IMR-90 (cell line): ENCODE measurements around the gene CDC26. TPM values are rescaled to one million over a fixed set of nuclear protein-coding genes. Genes with fewer than 3 reads are reported as not detected.
A peak's percentile ranks its signal among the peaks of the same experiment; 100 is the strongest.

ENCODE experiments used
- ATAC-seq: fragments of 200-7000 bp; cut with Tn5 transposase; 2 replicates; pipeline ENCODE4 v1.9.1; 2020; ENCODE audit warnings: low read depth, mild to moderate bottlenecking, moderate library complexity
- BruUV-seq: library from RNA; stranded (reverse); fragments of 400-500 nt; replicated peaks from 2 replicates; lab custom pipeline; 2021; lab: Mats Ljungman, UMichigan
- CTCF ChIA-PET: fragments of 300-600 bp; formaldehyde crosslinking; extraction: SDS; loops from one replicate; lab custom pipeline; 2021; ENCODE audit warnings: antibody characterized with exemption; lab: Yijun Ruan, JAX
- POLR2A ChIA-PET: fragments of 300-600 bp; sonication (Branson Sonifier 250); formaldehyde crosslinking; loops from one replicate; lab custom pipeline; 2022; ENCODE audit warnings: antibody characterized with exemption; ENCODE audit not compliant: unreplicated experiment; lab: Charles Lee
- DNase-seq: peaks from one replicate; pipeline ENCODE4 v3.0.0; 2013
- H2AFZ ChIP-seq: replicated peaks from 2 replicates; pipeline ENCODE3; 2013; ENCODE audit warnings: low read length, mild to moderate bottlenecking; ENCODE audit not compliant: poor library complexity
- H2AK5ac ChIP-seq: 2 replicates; pipeline ENCODE4 v1.6.1; 2013; ENCODE audit warnings: low read depth, low read length, inconsistent platforms
- H2AK9ac ChIP-seq: replicated peaks from 2 replicates; pipeline ENCODE3; 2013; ENCODE audit warnings: mild to moderate bottlenecking, low read depth, low read length, moderate library complexity; ENCODE audit not compliant: poor library complexity
- H2BK120ac ChIP-seq: 2 replicates; pipeline ENCODE4 v1.6.1; 2013; ENCODE audit warnings: low read depth, low read length, inconsistent platforms
- H2BK15ac ChIP-seq: 3 replicates; pipeline ENCODE4 v1.6.1; 2013; ENCODE audit warnings: low read depth, low read length, inconsistent platforms
- H2BK20ac ChIP-seq: 2 replicates; pipeline ENCODE4 v1.6.1; 2013; ENCODE audit warnings: low read depth, mild to moderate bottlenecking, inconsistent platforms, low read length, moderate library complexity
- H2BK5ac ChIP-seq: 2 replicates; pipeline ENCODE4 v1.6.1; 2013; ENCODE audit warnings: mild to moderate bottlenecking, low read depth, low read length, inconsistent platforms; ENCODE audit not compliant: poor library complexity, severe bottlenecking
- H3K14ac ChIP-seq: replicated peaks from 2 replicates; pipeline ENCODE4 v1.6.1; 2013; ENCODE audit warnings: low read depth, low read length, inconsistent platforms
- H3K18ac ChIP-seq: 2 replicates; pipeline ENCODE4 v1.6.1; 2013; ENCODE audit warnings: low read depth, low read length, control low read depth
- H3K23ac ChIP-seq: 2 replicates; pipeline ENCODE4 v1.6.1; 2013; ENCODE audit warnings: low read depth, low read length, inconsistent platforms
- H3K27ac ChIP-seq: 2 replicates; pipeline ENCODE4 v1.5.1; 2013; ENCODE audit warnings: mild to moderate bottlenecking, control low read depth, low read length; ENCODE audit not compliant: insufficient read depth
- H3K27me3 ChIP-seq: 2 replicates; pipeline ENCODE4 v1.6.1; 2013; ENCODE audit warnings: low read length; ENCODE audit not compliant: control insufficient read depth, insufficient read depth
- H3K36me3 ChIP-seq: 2 replicates; pipeline ENCODE4 v1.6.1; 2013; ENCODE audit warnings: low read length, mixed read lengths; ENCODE audit not compliant: control insufficient read depth, insufficient read depth
- H3K4ac ChIP-seq: 2 replicates; pipeline ENCODE4 v1.6.1; 2013; ENCODE audit warnings: low read depth, low read length, inconsistent platforms
- H3K4me1 ChIP-seq: 2 replicates; pipeline ENCODE4 v1.6.1; 2013; ENCODE audit warnings: low read length, mixed read lengths; ENCODE audit not compliant: control insufficient read depth, insufficient read depth
- H3K4me2 ChIP-seq: 2 replicates; pipeline ENCODE4 v1.6.1; 2013; ENCODE audit warnings: low read depth, mild to moderate bottlenecking, control low read depth, low read length, moderate library complexity
- H3K4me3 ChIP-seq: 2 replicates; pipeline ENCODE4 v1.5.1; 2013; ENCODE audit warnings: low read depth, mild to moderate bottlenecking, control low read depth, low read length, moderate library complexity; ENCODE audit not compliant: insufficient read depth
- H3K56ac ChIP-seq: 2 replicates; pipeline ENCODE4 v1.6.1; 2013; ENCODE audit warnings: low read length, inconsistent platforms; ENCODE audit not compliant: insufficient read depth; ENCODE audit errors: extremely low read depth
- H3K79me1 ChIP-seq, 2 experiments: 2 replicates each; pipeline ENCODE4 v1.6.1; 2013; ENCODE audit warnings: low read length in 2 of 2, inconsistent platforms in 1 of 2, low read depth in 1 of 2
- H3K9ac ChIP-seq: 2 replicates; pipeline ENCODE4 v1.6.1; 2013; ENCODE audit warnings: low read depth, low read length, control low read depth
- H3K9me1 ChIP-seq: 2 replicates; pipeline ENCODE4 v1.6.1; 2013; ENCODE audit warnings: low read length, inconsistent platforms; ENCODE audit not compliant: insufficient read depth
- H3K9me3 ChIP-seq: 2 replicates; pipeline ENCODE4 v1.6.1; 2013; ENCODE audit warnings: low read length; ENCODE audit not compliant: control insufficient read depth, insufficient read depth
- H4K20me1 ChIP-seq: 2 replicates; pipeline ENCODE4 v1.6.1; 2013; ENCODE audit warnings: low read length, inconsistent platforms; ENCODE audit not compliant: insufficient read depth
- H4K5ac ChIP-seq: 2 replicates; pipeline ENCODE4 v1.6.1; 2013; ENCODE audit warnings: mild to moderate bottlenecking, low read depth, low read length, control low read depth
- H4K8ac ChIP-seq, 2 experiments: 2 replicates each; pipeline ENCODE4 v1.6.1; 2013; ENCODE audit warnings: low read depth in 2 of 2, low read length in 2 of 2, control low read depth in 1 of 2, inconsistent platforms in 1 of 2
- H4K91ac ChIP-seq: 2 replicates; pipeline ENCODE4 v1.6.1; 2013; ENCODE audit warnings: low read depth, low read length, inconsistent platforms; ENCODE audit not compliant: insufficient read depth
- BHLHE40 ChIP-seq: fragments of 150-350 bp; IDR thresholded peaks from 2 replicates; pipeline ENCODE4 v1.6.1; 2016; ENCODE audit warnings: mild to moderate bottlenecking, low read depth, low read length
- CEBPB ChIP-seq: IDR thresholded peaks from 2 replicates; pipeline ENCODE4 v1.6.1; 2012; ENCODE audit warnings: low read depth, low read length, improper control_type of control experiment
- CHD1 ChIP-seq: IDR thresholded peaks from 2 replicates; pipeline ENCODE4 v1.6.1; 2012; ENCODE audit warnings: low read depth, low read length, improper control_type of control experiment
- FOS ChIP-seq: fragments of 150-350 bp; IDR thresholded peaks from 2 replicates; pipeline ENCODE4 v1.6.1; 2016; ENCODE audit warnings: low read depth, low read length
- MAFK ChIP-seq: IDR thresholded peaks from 2 replicates; pipeline ENCODE4 v1.6.1; 2012; ENCODE audit warnings: low read depth, low read length, improper control_type of control experiment
- MAZ ChIP-seq: IDR thresholded peaks from 2 replicates; pipeline ENCODE4 v1.6.1; 2012; ENCODE audit warnings: low read depth, mild to moderate bottlenecking, low read length, improper control_type of control experiment, moderate library complexity, borderline replicate concordance
- MXI1 ChIP-seq: IDR thresholded peaks from 2 replicates; pipeline ENCODE4 v1.6.1; 2012; ENCODE audit warnings: low read depth, mild to moderate bottlenecking, low read length, moderate library complexity, borderline replicate concordance
- NFE2L2 ChIP-seq: fragments of 150-350 bp; IDR thresholded peaks from 2 replicates; pipeline ENCODE4 v1.6.1; 2016; ENCODE audit warnings: low read depth, mild to moderate bottlenecking, low read length
- POLR2A ChIP-seq: IDR thresholded peaks from 2 replicates; pipeline ENCODE4 v1.6.1; 2012; ENCODE audit warnings: mild to moderate bottlenecking, low read depth, low read length
- RAD21 ChIP-seq: IDR thresholded peaks from 2 replicates; pipeline ENCODE4 v1.6.1; 2012; ENCODE audit warnings: low read length, improper control_type of control experiment
- RCOR1 ChIP-seq: IDR thresholded peaks from 2 replicates; pipeline ENCODE4 v1.6.1; 2012; ENCODE audit warnings: mild to moderate bottlenecking, low read length, improper control_type of control experiment; ENCODE audit not compliant: insufficient replicate concordance
- RFX5 ChIP-seq: IDR thresholded peaks from 2 replicates; pipeline ENCODE4 v1.8.0; 2012; ENCODE audit warnings: low read depth, mild to moderate bottlenecking, low read length, moderate library complexity
- SMC3 ChIP-seq: fragments of 150-350 bp; IDR thresholded peaks from 2 replicates; pipeline ENCODE4 v1.6.1; 2016; ENCODE audit warnings: low read depth, mild to moderate bottlenecking, antibody characterized with exemption, low read length, moderate library complexity
- WGBS, 2 experiments: methylation state at CpG; one replicate each; pipeline versions ENCODE4 v1.1.5 to v1.1.7; 2013; ENCODE audit warnings: missing lambda C conversion rate in 2 of 2; ENCODE audit not compliant: insufficient read length in 1 of 2; ENCODE audit errors: extremely low coverage in 2 of 2; 5-methylcytosine and 5-hydroxymethylcytosine counted together
- dilution Hi-C: fragments of 300-500 bp; cut with HindIII; formaldehyde crosslinking; loops from one replicate; pipeline ENCODE4 v1.14.3; 2018; ENCODE audit warnings: low sequenced_read_pairs; ENCODE audit not compliant: unreplicated experiment
- in situ Hi-C: fragments of 300-500 bp; cut with MboI; formaldehyde crosslinking; loops from 3 replicates; pipeline ENCODE4 v1.14.3; 2019; ENCODE audit warnings: low sequenced_read_pairs, inconsistent platforms, mixed read lengths
- intact Hi-C: fragments of 100-400 bp; cut with micrococcal nuclease; formaldehyde crosslinking; loops from 2 replicates; pipeline ENCODE4 v1.10.0; 2022
- polyA plus RNA-seq, 3 experiments: library from polyadenylated mRNA; depleted of rRNA; stranded (reverse); fragments of >200 nt; gene quantifications; 2 replicates each; pipeline ENCODE4 v1.2.3, GENCODE V29; 2012; ENCODE audit warnings: low replicate concordance in 1 of 3
- total RNA-seq: library from RNA; depleted of rRNA; stranded (reverse); fragments of >200 nt; gene quantifications from 2 replicates; pipeline ENCODE4 v1.2.3, GENCODE V29; 2012
- TF ChIP-seq, protein P1 (sequence below): fragments of 150-350 bp; IDR thresholded peaks from 2 replicates; pipeline ENCODE4 v1.6.1; 2017; ENCODE audit warnings: mild to moderate bottlenecking, antibody characterized with exemption, low read length, low read depth
- TF ChIP-seq, protein P2 (sequence below): conservative IDR thresholded peaks from 2 replicates; pipeline ENCODE4 v1.5.1; 2012; ENCODE audit warnings: mild to moderate bottlenecking, low read depth, low read length, improper control_type of control experiment

The CDC26 gene
- total and polyA plus RNA-seq, 2 of the 4 experiments (the other 2 are of a cell fraction), result 16.5 to 32.7 TPM

- TSS peak; percentile 41 for BruUV-seq
- CTCF ChIA-PET, result interaction anchor here (0.7 to 1.3 kb wide), 2 partner anchors 15 to 53 kb away, joined by 3 to 4 read pairs; partner anchors contain the start of genes CDC26 and PRPF4
- intact Hi-C loops, result loop anchor here (1.0 to 2.0 kb wide), 2 partner anchors 33 to 53 kb away; partner anchors contain the start of genes CDC26 and PRPF4
- peak overlapping the region; percentile 86 for H3K4me3 ChIP-seq
- ATAC-seq, result no peak
- H2BK5ac ChIP-seq, result peak overlapping the region; percentile 80
- POLR2A ChIA-PET, result interaction anchor here (0.5 to 0.7 kb wide), 2 partner anchors 11 to 13 kb away, joined by 5 read pairs; no protein-coding TSS in a partner anchor
- peak overlapping the region; percentile 43 for H2BK120ac ChIP-seq
- no peak for DNase-seq
- H3K14ac ChIP-seq, result peak overlapping the region; percentile 92
- H2BK15ac ChIP-seq, result peak overlapping the region; percentile 61; the same call in 2 of the 3 replicates
- H3K4me1 ChIP-seq, result peaks cover 10% of the 10 kb centered on the region
- peak overlapping the region; percentile 65 for H3K56ac ChIP-seq
- no peaks in the 10 kb centered on the region for H3K36me3 ChIP-seq
- H3K27ac ChIP-seq, result peak overlapping the region; percentile 84
- peak overlapping the region; percentile 51 for H4K91ac ChIP-seq
- peak overlapping the region; percentile 53 for H3K18ac ChIP-seq
- H2AK5ac ChIP-seq, result peak overlapping the region; percentile 16; the same call in 1 of the 2 replicates
- 0% methylated on average over 3 of the region's 20 CpGs; no CpG with 5 or more reads in 1 of the 2 experiments for WGBS, 2 experiments
- dilution Hi-C loops, result no loop called here
- in situ Hi-C loops, result no loop called here
- peak overlapping the region; percentile 33 for H4K5ac ChIP-seq
- peak overlapping the region; percentile 60; the same call in 1 of the 2 replicates for H2BK20ac ChIP-seq
- peak overlapping the region; percentile 91 for H3K9ac ChIP-seq
- peaks cover 33 to 70% of the 10 kb centered on the region in 2 experiments for H3K79me1 ChIP-seq
- H3K4me2 ChIP-seq, result peak overlapping the region; percentile 99
- peak overlapping the region; percentile 14 for H2AK9ac ChIP-seq
- peak overlapping the region; percentile 88 for H3K4ac ChIP-seq
- peak overlapping the region; percentile 34 to 70; a peak in 3 of 4 replicates for H4K8ac ChIP-seq
- peak overlapping the region; percentile 98 for H3K23ac ChIP-seq
- peaks cover 4% of the 10 kb centered on the region; the same call in 1 of the 2 replicates for H4K20me1 ChIP-seq
- no peaks in the 10 kb centered on the region; the same call in 1 of the 2 replicates for H3K9me1 ChIP-seq
- H2AFZ ChIP-seq, result peak overlapping the region; percentile 96
- H3K27me3 ChIP-seq, result no peaks in the 10 kb centered on the region
- H3K9me3 ChIP-seq, result no peaks in the 10 kb centered on the region
- TF ChIP-seq POLR2A (no peak), MXI1 (no peak), CHD1 (no peak), FOS (no peak), BHLHE40 (no peak), RFX5 (no peak), SMC3 (no peak), MAZ (no peak), RCOR1 (no peak), CEBPB (no peak), NFE2L2 (no peak), RAD21 (no peak), MAFK (no peak)
- TF ChIP-seq, protein P1, sequence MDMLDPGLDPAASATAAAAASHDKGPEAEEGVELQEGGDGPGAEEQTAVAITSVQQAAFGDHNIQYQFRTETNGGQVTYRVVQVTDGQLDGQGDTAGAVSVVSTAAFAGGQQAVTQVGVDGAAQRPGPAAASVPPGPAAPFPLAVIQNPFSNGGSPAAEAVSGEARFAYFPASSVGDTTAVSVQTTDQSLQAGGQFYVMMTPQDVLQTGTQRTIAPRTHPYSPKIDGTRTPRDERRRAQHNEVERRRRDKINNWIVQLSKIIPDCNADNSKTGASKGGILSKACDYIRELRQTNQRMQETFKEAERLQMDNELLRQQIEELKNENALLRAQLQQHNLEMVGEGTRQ, result no peak
- TF ChIP-seq, protein P2, sequence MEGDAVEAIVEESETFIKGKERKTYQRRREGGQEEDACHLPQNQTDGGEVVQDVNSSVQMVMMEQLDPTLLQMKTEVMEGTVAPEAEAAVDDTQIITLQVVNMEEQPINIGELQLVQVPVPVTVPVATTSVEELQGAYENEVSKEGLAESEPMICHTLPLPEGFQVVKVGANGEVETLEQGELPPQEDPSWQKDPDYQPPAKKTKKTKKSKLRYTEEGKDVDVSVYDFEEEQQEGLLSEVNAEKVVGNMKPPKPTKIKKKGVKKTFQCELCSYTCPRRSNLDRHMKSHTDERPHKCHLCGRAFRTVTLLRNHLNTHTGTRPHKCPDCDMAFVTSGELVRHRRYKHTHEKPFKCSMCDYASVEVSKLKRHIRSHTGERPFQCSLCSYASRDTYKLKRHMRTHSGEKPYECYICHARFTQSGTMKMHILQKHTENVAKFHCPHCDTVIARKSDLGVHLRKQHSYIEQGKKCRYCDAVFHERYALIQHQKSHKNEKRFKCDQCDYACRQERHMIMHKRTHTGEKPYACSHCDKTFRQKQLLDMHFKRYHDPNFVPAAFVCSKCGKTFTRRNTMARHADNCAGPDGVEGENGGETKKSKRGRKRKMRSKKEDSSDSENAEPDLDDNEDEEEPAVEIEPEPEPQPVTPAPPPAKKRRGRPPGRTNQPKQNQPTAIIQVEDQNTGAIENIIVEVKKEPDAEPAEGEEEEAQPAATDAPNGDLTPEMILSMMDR, result no peak
These were observed 53.4 kb downstream of the CDC26 start for GRCh38 chr9:113221800-113222481.
